ENCODE results near the gene UACA.
"Not testable (repeated sequence)": the region's sequence is repeated elsewhere in the genome, so short reads cannot be mapped to it uniquely, and the experiment has no call there.

UACA gene

DNA sequence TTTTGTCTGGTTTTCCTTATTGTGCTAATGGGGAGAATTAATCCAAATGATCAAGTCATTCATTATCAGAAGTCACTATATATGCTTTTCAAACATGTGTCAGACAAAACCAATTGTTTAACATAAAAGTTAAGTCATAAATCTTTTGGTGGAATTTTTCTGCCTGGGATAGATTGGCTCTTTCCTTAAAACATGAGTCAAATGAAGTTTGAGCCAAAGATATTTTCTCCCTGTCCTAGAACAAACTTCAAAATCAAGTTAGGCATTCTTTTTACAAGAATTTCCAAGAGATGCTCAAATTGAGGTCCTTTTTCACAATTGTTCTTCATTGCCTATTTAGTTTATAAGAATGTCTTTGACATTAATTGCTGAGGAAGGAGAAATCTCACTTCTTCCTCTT is 138.3 kb downstream of the UACA start:
- Histone ChIP-seq H3K4me3 (ENCODE audit: severe bottlenecking) (no peak overlapping the region), H3K9me3 (ENCODE audit: severe bottlenecking) (peaks cover 6% of the 10 kb centered on the region), H3K27me3 (ENCODE audit: insufficient read depth, poor library complexity, severe bottlenecking) (no peaks in the 10 kb centered on the region), H3K36me3 (ENCODE audit: low read depth) (no peaks in the 10 kb centered on the region), H3K27ac (ENCODE audit: poor library complexity, severe bottlenecking) (no peak overlapping the region), H3K4me1 (ENCODE audit: insufficient read depth, poor library complexity, severe bottlenecking) (no peaks in the 10 kb centered on the region)
- no peak for DNase-seq (ENCODE audit: low spot score)
- TF ChIP-seq, protein P1, sequence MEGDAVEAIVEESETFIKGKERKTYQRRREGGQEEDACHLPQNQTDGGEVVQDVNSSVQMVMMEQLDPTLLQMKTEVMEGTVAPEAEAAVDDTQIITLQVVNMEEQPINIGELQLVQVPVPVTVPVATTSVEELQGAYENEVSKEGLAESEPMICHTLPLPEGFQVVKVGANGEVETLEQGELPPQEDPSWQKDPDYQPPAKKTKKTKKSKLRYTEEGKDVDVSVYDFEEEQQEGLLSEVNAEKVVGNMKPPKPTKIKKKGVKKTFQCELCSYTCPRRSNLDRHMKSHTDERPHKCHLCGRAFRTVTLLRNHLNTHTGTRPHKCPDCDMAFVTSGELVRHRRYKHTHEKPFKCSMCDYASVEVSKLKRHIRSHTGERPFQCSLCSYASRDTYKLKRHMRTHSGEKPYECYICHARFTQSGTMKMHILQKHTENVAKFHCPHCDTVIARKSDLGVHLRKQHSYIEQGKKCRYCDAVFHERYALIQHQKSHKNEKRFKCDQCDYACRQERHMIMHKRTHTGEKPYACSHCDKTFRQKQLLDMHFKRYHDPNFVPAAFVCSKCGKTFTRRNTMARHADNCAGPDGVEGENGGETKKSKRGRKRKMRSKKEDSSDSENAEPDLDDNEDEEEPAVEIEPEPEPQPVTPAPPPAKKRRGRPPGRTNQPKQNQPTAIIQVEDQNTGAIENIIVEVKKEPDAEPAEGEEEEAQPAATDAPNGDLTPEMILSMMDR (IDR thresholded peaks at IDR 0.05; ENCODE audit: poor library complexity, severe bottlenecking), result no peak
- ATAC-seq (ENCODE audit: low read depth), result no peak

GRCh38 chr15:70618929-70619328 is 144.4 kb downstream of the UACA start:
- Histone ChIP-seq H3K4me1 (ENCODE audit: insufficient read depth, poor library complexity, severe bottlenecking) (no peaks in the 10 kb centered on the region), H3K4me3 (ENCODE audit: severe bottlenecking) (no peak overlapping the region), H3K27me3 (ENCODE audit: insufficient read depth, poor library complexity, severe bottlenecking) (no peaks in the 10 kb centered on the region), H3K9me3 (ENCODE audit: severe bottlenecking) (peaks cover 6% of the 10 kb centered on the region), H3K27ac (ENCODE audit: poor library complexity, severe bottlenecking) (no peak overlapping the region), H3K36me3 (ENCODE audit: low read depth) (no peaks in the 10 kb centered on the region)
- DNase-seq (ENCODE audit: low spot score) (no peak), ATAC-seq (ENCODE audit: low read depth) (no peak)
- TF ChIP-seq, protein P1 (IDR thresholded peaks at IDR 0.05; ENCODE audit: poor library complexity, severe bottlenecking), result no peak

DNA sequence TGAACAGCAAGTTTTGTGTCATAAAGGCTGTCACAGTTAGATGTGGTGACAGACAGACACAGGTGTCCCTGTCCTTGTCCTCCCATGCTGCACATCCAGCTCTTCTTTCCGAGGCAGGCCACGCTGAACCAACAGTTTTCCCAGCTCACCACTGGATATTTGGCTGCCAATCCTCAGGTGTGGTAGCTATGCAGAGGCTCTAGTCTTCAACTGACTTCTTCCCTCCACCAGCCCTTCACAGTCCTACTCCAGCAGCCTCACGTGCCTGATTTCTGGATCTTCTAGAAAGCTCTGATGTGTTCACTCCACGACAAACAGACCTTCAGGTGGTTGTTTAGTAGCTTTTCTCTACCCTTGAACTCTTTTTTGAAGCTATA is 145.5 kb downstream of the UACA start:
- Histone ChIP-seq H3K27ac (ENCODE audit: poor library complexity, severe bottlenecking) (no peak overlapping the region), H3K36me3 (ENCODE audit: low read depth) (no peaks in the 10 kb centered on the region), H3K4me1 (ENCODE audit: insufficient read depth, poor library complexity, severe bottlenecking) (no peaks in the 10 kb centered on the region), H3K9me3 (ENCODE audit: severe bottlenecking) (peaks cover 6% of the 10 kb centered on the region), H3K27me3 (ENCODE audit: insufficient read depth, poor library complexity, severe bottlenecking) (no peaks in the 10 kb centered on the region), H3K4me3 (ENCODE audit: severe bottlenecking) (no peak overlapping the region)
- no peak for ATAC-seq (ENCODE audit: low read depth)
- TF ChIP-seq, protein P1 (IDR thresholded peaks at IDR 0.05; ENCODE audit: poor library complexity, severe bottlenecking), result no peak
- no peak for DNase-seq (ENCODE audit: low spot score)

DNA sequence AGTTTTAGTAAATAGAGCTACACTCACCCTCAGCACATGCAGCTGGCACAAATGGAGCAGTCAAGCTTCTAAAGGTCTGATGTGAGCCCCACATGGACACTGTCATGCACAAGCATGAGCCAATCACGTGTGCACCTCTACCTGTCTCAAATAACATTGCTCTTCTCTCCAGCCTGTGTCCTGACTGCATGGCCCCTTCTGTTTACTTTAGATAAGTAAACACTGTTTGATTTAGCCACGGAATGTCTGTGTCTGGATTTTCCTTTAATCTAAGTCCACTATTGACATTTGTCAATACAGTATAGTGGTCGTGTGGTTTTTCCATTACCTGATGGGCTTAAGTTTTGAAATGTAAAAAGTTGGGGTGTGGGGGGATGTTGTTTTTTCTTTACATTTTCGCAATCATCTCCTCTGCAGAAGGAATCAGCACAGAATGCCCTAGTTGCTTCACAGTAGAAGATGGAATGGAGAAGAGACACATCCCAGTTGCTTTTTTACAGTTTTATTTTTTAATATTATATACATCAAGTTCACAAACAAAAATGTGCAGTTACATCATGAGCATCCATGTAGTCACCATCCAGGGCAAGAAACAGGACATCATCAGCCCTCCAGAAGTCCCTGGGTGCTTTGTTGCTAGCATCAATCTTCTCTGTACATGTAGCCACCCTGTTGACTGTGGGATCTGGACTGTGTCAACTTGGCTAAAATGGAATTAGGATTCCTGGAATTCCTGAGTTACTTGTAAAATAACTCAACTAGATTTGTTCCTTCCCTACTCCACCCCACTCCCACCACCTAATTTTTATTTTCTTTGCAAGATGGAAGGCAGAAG is 146.1 kb downstream of the UACA start:
- Histone ChIP-seq H3K9me3 (ENCODE audit: severe bottlenecking) (peaks cover 6% of the 10 kb centered on the region), H3K27me3 (ENCODE audit: insufficient read depth, poor library complexity, severe bottlenecking) (no peaks in the 10 kb centered on the region), H3K4me1 (ENCODE audit: insufficient read depth, poor library complexity, severe bottlenecking) (no peaks in the 10 kb centered on the region), H3K36me3 (ENCODE audit: low read depth) (no peaks in the 10 kb centered on the region), H3K27ac (ENCODE audit: poor library complexity, severe bottlenecking) (no peak overlapping the region), H3K4me3 (ENCODE audit: severe bottlenecking) (no peak overlapping the region)
- ATAC-seq (ENCODE audit: low read depth) (0 out of 3 replicates have a peak, but pooled peaks have one; percentile 42), DNase-seq (ENCODE audit: low spot score) (no peak)
- TF ChIP-seq, protein P1 (IDR thresholded peaks at IDR 0.05; ENCODE audit: poor library complexity, severe bottlenecking), result no peak

DNA sequence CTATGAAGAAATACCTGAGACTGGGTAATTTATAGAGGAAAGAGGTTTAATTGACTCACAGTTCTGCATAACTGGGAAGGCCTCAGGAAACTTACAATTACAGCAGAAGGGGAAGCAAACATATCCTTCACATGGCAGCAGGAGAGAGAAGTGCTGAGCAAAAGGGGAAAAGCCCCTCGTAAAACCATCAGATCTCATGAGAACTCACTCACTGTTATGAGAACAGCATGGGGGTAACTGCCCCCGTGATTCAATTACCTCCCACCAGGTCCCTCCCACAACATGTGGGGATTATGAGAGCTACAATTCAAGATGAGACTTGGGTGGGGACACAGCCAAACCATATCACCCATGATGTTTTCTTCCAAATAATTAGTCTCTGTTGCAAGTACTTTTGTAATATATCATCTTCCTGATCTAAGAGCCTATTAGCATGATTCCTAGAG is 147.0 kb downstream of the UACA start:
- H3K4me1 ChIP-seq (ENCODE audit: insufficient read depth, poor library complexity, severe bottlenecking); H3K36me3 ChIP-seq (ENCODE audit: low read depth); H3K27me3 ChIP-seq (ENCODE audit: insufficient read depth, poor library complexity, severe bottlenecking); H3K27ac ChIP-seq (ENCODE audit: poor library complexity, severe bottlenecking); DNase-seq (ENCODE audit: low spot score); ATAC-seq (ENCODE audit: low read depth); H3K4me3 ChIP-seq (ENCODE audit: severe bottlenecking); H3K9me3 ChIP-seq (ENCODE audit: severe bottlenecking): not testable (repeated sequence)

Measured in RWPE2 (cell line).